NOMO-1 treated with dmso at 0.1 percent for 144 hours (cell line): Measurements from ENCODE around the gene TPK1.
"Not testable (repeated sequence)": the region's sequence is repeated elsewhere in the genome, so short reads cannot be mapped to it uniquely, and the experiment has no call there.

Source experiments
- DNase-seq: peaks from one replicate; lab custom pipeline; 2025; ENCODE audit not compliant: unreplicated experiment; lab: John Stamatoyannopoulos, UW

The TPK1 gene

GRCh38 chr7:144824360-144824759 lies 11.5 kb downstream of the TPK1 start:
- DNase-seq = no peak

GRCh38 chr7:144822223-144822622 lies 13.6 kb downstream of the TPK1 start:
- no peak for DNase-seq

- no peak for DNase-seq
Measured at GRCh38 chr7:144821067-144821466, 14.8 kb downstream of the TPK1 start.

- no peak for DNase-seq
Measured at GRCh38 chr7:144820552-144820951, 15.3 kb downstream of the TPK1 start.

- no peak for DNase-seq
Measured at GRCh38 chr7:144819566-144819965, 16.3 kb downstream of the TPK1 start.

- DNase-seq = no peak
Measured at GRCh38 chr7:144818511-144818910, 17.3 kb downstream of the TPK1 start.

GRCh38 chr7:144817001-144817400 lies 18.9 kb downstream of the TPK1 start:
- no peak for DNase-seq

GRCh38 chr7:144814299-144814698 lies 21.6 kb downstream of the TPK1 start:
- DNase-seq = no peak

GRCh38 chr7:144812379-144813283 lies 23.2 kb downstream of the TPK1 start:
- DNase-seq = no peak

- DNase-seq = no peak
Measured at GRCh38 chr7:144805627-144806239, 30.1 kb downstream of the TPK1 start.

- DNase-seq = not testable (repeated sequence)
Measured at GRCh38 chr7:144800678-144801436, 35.0 kb downstream of the TPK1 start.

GRCh38 chr7:144796919-144797318 lies 38.9 kb downstream of the TPK1 start:
- no peak for DNase-seq

GRCh38 chr7:144792050-144792449 lies 43.8 kb downstream of the TPK1 start:
- DNase-seq = no peak

GRCh38 chr7:144791488-144791887 lies 44.4 kb downstream of the TPK1 start:
- DNase-seq = no peak

- DNase-seq = no peak
Measured at GRCh38 chr7:144787127-144787526, 48.7 kb downstream of the TPK1 start.

GRCh38 chr7:144786522-144786921 lies 49.3 kb downstream of the TPK1 start:
- no peak for DNase-seq

GRCh38 chr7:144786079-144786478 lies 49.8 kb downstream of the TPK1 start:
- DNase-seq = no peak

GRCh38 chr7:144785521-144785920 lies 50.3 kb downstream of the TPK1 start:
- no peak for DNase-seq

- DNase-seq = no peak
Measured at GRCh38 chr7:144784943-144785342, 50.9 kb downstream of the TPK1 start.

GRCh38 chr7:144784441-144784840 lies 51.4 kb downstream of the TPK1 start:
- no peak for DNase-seq

- no peak for DNase-seq
Measured at GRCh38 chr7:144782883-144783282, 53.0 kb downstream of the TPK1 start.
